Vagina (tissue), 2 donors: ENCODE results near the gene HSDL1. TPM values are rescaled to one million over a fixed set of nuclear protein-coding genes. Genes with fewer than 3 reads are reported as not detected.

Source experiments
- DNase-seq, 2 donors: peaks; one replicate each; pipeline ENCODE4 v3.0.0-alpha.2; 2017; ENCODE audit errors: extremely low spot score in 2 of 2
- H3K27ac ChIP-seq: fragments of 200-600 bp; sonication (generic); one replicate; pipeline ENCODE4 v1.5.1; 2019
- H3K27me3 ChIP-seq: fragments of 200-600 bp; sonication (generic); one replicate; pipeline ENCODE4 v1.5.1; 2019
- H3K36me3 ChIP-seq, 2 donors: fragments of 200-600 bp; sonication (generic); one replicate each; pipeline ENCODE4 v1.5.1; 2017 to 2019
- H3K4me1 ChIP-seq: fragments of 200-600 bp; sonication (generic); one replicate; pipeline ENCODE4 v1.5.1; 2019
- H3K4me3 ChIP-seq, 2 donors: fragments of 200-600 bp; sonication (generic); 1 replicate in 1 of 2; 2 replicates in 1 of 2; pipeline ENCODE4 v1.5.1; 2016 to 2019
- H3K9me3 ChIP-seq: fragments of 200-600 bp; sonication (generic); one replicate; pipeline ENCODE4 v1.5.1; 2019
- CTCF ChIP-seq, 3 experiments: fragments of 450-650 bp in 2 of 3; fragments of 200-600 bp in 1 of 3; sonication (generic) in 1 of 3; IDR thresholded peaks; one replicate each; pipeline ENCODE4 v1.5.1; 2017 to 2019; ENCODE audit warnings: antibody characterized with exemption in 3 of 3, mild to moderate bottlenecking in 2 of 3, moderate library complexity in 2 of 3
- POLR2A ChIP-seq, 2 donors: fragments of 450-650 bp; IDR thresholded peaks; one replicate each; pipeline ENCODE4 v1.6.1; 2017; ENCODE audit warnings: antibody characterized with exemption in 2 of 2, mild to moderate bottlenecking in 2 of 2, moderate library complexity in 2 of 2
- POLR2AphosphoS5 ChIP-seq, 2 donors: sonication (generic); formaldehyde crosslinking; IDR thresholded peaks; one replicate each; pipeline ENCODE4 v1.9.0; 2017; ENCODE audit warnings: antibody characterized with exemption in 2 of 2, mild to moderate bottlenecking in 2 of 2, low read depth in 1 of 2; ENCODE audit not compliant: insufficient read depth in 1 of 2
- intact Hi-C: fragments of 100-400 bp; cut with DNase I; formaldehyde crosslinking; loops from one replicate; pipeline ENCODE4 v1.15.1; 2023
- total RNA-seq: library from RNA; depleted of rRNA; stranded (reverse); fragments of >200 nt; gene quantifications from one replicate; pipeline ENCODE4 v1.2.3, GENCODE V29; 2016

HSDL1 gene
- total RNA-seq, 1 donor from 2014 or later, result 16.9 TPM

GRCh38 chr16:84179612-84180320, 34.8 kb upstream of the HSDL1 start:
- intact Hi-C loops, result loop anchor here (10.0 kb wide), 2 partner anchors 95 to 225 kb away; partner anchors contain the start of gene OSGIN1
- no peak for TF ChIP-seq CTCF (IDR thresholded peaks at IDR 0.05)
- TF ChIP-seq POLR2A (IDR thresholded peaks at IDR 0.05), result no peak
- no peak for TF ChIP-seq POLR2AphosphoS5 (IDR thresholded peaks at IDR 0.05; ENCODE audit: insufficient read depth in 1 of 2, low read depth in 1 of 2)
- H3K36me3 ChIP-seq, result peaks cover 0 to 55% of the 10 kb centered on the region in 2 donors

GRCh38 chr16:84178892-84179611, 34.1 kb upstream of the HSDL1 start:
- Histone ChIP-seq H3K4me3 (no peak overlapping the region), H3K27me3 (no peaks in the 10 kb centered on the region), H3K4me1 (peaks cover 36% of the 10 kb centered on the region), H3K27ac (no peak overlapping the region), H3K9me3 (no peaks in the 10 kb centered on the region), H3K36me3 (peaks cover 0 to 48% of the 10 kb centered on the region in 2 donors)
- intact Hi-C loops, result loop anchor here (10.0 kb wide), 1 partner anchor 224 kb away; the partner anchor contains the start of gene OSGIN1
- no peak for DNase-seq
- TF ChIP-seq POLR2AphosphoS5 (IDR thresholded peaks at IDR 0.05; ENCODE audit: insufficient read depth in 1 of 2, low read depth in 1 of 2) (no peak), POLR2A (IDR thresholded peaks at IDR 0.05) (no peak), CTCF (IDR thresholded peaks at IDR 0.05) (no peak)

More at GRCh38 chr16:84179612-84180320, 34.8 kb upstream of the HSDL1 start:
- DNase-seq, result no peak
- no peaks in the 10 kb centered on the region for H3K27me3 ChIP-seq
- no peak overlapping the region for H3K4me3 ChIP-seq
- peaks cover 40% of the 10 kb centered on the region for H3K4me1 ChIP-seq
- no peaks in the 10 kb centered on the region for H3K9me3 ChIP-seq
- H3K27ac ChIP-seq, result no peak overlapping the region

GRCh38 chr16:84178146-84178765, 33.3 kb upstream of the HSDL1 start:
- TF ChIP-seq POLR2AphosphoS5 (IDR thresholded peaks at IDR 0.05; ENCODE audit: insufficient read depth in 1 of 2, low read depth in 1 of 2) (no peak), CTCF (IDR thresholded peaks at IDR 0.05) (no peak), POLR2A (IDR thresholded peaks at IDR 0.05) (no peak)
- Histone ChIP-seq H3K27ac (peak overlapping the region; percentile 80), H3K27me3 (no peaks in the 10 kb centered on the region), H3K9me3 (no peaks in the 10 kb centered on the region), H3K36me3 (peaks cover 0 to 44% of the 10 kb centered on the region in 2 donors), H3K4me1 (peaks cover 36% of the 10 kb centered on the region), H3K4me3 (no peak overlapping the region)
- DNase-seq, result no peak
- intact Hi-C loops, result loop anchor here (10.0 kb wide), 1 partner anchor 223 kb away; the partner anchor contains the start of gene OSGIN1

- Histone ChIP-seq H3K9me3 (no peaks in the 10 kb centered on the region), H3K27ac (peak overlapping the region; percentile 80), H3K4me1 (peaks cover 36% of the 10 kb centered on the region), H3K27me3 (no peaks in the 10 kb centered on the region), H3K4me3 (no peak overlapping the region), H3K36me3 (peaks cover 0 to 39% of the 10 kb centered on the region in 2 donors)
- intact Hi-C loops, result loop anchor here (10.0 kb wide), 1 partner anchor 223 kb away; the partner anchor contains the start of gene OSGIN1
- DNase-seq, result no peak
- TF ChIP-seq CTCF (IDR thresholded peaks at IDR 0.05) (no peak), POLR2A (IDR thresholded peaks at IDR 0.05) (no peak), POLR2AphosphoS5 (IDR thresholded peaks at IDR 0.05; ENCODE audit: insufficient read depth in 1 of 2, low read depth in 1 of 2) (no peak)
Observed at GRCh38 chr16:84177741-84178073, 32.7 kb upstream of the HSDL1 start.
